ENCODE measurements around the gene TRMT61A. TPM values are rescaled to one million over a fixed set of nuclear protein-coding genes. Genes with fewer than 3 reads are reported as not detected.

TRMT61A gene
- total and polyA plus RNA-seq, 2 of the 13 experiments (the other 11 are each of a cell fraction or from before 2014, with no cell fraction given), result 6.5 to 13.6 TPM

DNA sequence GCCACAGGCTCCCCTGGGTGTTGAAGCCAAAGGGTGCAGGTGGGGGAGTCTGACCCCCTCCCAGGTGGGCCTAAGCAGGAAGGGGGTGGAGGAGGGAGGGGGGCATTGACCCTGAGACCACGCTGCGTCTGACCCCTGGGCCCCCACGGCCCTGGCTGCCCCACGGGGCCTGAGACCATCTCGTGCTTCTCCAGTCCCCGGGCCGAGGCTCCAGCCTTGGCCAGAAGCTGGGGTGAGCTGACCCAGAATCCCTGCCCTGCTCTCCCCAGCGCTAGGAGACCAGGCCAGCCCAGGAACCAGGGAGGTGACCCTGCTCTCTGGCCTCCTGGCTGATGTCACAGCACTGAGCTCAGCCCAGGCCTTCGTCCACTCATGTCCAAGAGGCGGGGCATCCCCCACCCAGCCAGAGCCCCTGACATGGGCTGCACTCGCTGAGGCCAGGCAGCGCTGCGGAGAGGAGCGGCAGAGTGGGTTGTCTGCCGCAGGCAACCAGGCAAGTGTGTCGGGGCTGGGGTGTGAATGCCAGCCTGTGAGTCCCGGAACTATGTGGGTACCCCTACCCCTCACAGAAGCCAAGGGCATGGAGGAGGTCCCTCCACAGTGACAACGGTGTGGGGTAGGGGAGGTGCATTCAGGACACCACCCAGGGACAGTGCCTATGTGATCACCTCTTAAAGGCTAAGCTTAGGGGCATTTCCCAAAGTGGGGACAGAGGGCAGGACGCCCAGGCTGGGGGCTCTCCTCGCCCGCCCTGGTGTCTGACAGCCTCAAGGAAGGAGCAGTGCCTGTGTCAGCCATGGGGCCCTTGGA is 6.3 kb downstream of the TRMT61A start:
- Histone ChIP-seq H3K9ac (ENCODE audit: insufficient read depth, low read depth, low read length) (no peak overlapping the region), H3K27me3 (ENCODE audit: control insufficient read depth in 1 of 2, insufficient read depth in 2 of 2, low read length in 2 of 2) (peaks cover 0 to 4% of the 10 kb centered on the region in 2 experiments; a peak in 1 of 5 replicates), H3K4me3 (replicated peaks in 1 of 3; ENCODE audit: insufficient read depth in 1 of 3, low read depth in 2 of 3, low read length in 3 of 3) (no peak overlapping the region), H3K79me2 (ENCODE audit: insufficient read depth, low read length) (peaks cover 10% of the 10 kb centered on the region), H3K4me2 (ENCODE audit: low read depth, low read length) (no peak overlapping the region), H3K9me3 (ENCODE audit: low read length) (no peaks in the 10 kb centered on the region), H4K20me1 (ENCODE audit: insufficient read depth, low read length) (no peaks in the 10 kb centered on the region), H2AFZ (ENCODE audit: low read length) (no peak overlapping the region), H3K4me1 (ENCODE audit: insufficient read depth, low read length) (peaks cover 36% of the 10 kb centered on the region), H3K27ac (ENCODE audit: extremely low read length, insufficient read depth, low read length) (no peak overlapping the region), H3K36me3 (replicated peaks in 1 of 2; ENCODE audit: control insufficient read depth in 1 of 2, insufficient read depth in 2 of 2, low read length in 2 of 2) (peaks cover 3 to 4% of the 10 kb centered on the region in 2 experiments; a peak in 3 of 5 replicates)
- WGBS (ENCODE audit: low lambda C conversion rate), result 100% methylated on average over 2 of the region's 21 CpGs
- TF ChIP-seq, protein P1, sequence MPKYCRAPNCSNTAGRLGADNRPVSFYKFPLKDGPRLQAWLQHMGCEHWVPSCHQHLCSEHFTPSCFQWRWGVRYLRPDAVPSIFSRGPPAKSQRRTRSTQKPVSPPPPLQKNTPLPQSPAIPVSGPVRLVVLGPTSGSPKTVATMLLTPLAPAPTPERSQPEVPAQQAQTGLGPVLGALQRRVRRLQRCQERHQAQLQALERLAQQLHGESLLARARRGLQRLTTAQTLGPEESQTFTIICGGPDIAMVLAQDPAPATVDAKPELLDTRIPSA (CRISPR knock-in tag; IDR thresholded peaks at IDR 0.05; ENCODE audit: borderline replicate concordance), result no peak
- peak; percentile 51 for TF ChIP-seq AGO2 (optimal IDR thresholded peaks at IDR 0.05; ENCODE audit: low read depth, low read length)
- CTCF ChIA-PET (ENCODE audit: low intra/inter-chr PET ratio, low total read pairs), result no interaction called here
- in situ Hi-C loops (cut with HindIII; ENCODE audit: extremely low pct_ligation_motif_present, low pct_unique_long_range_greater_than_20kb), result no loop called here
- BruUV-seq (replicated peaks), result TSS peak; percentile 42
- FAIRE-seq (no peak), DNase-seq (ENCODE audit: low spot score) (no peak), ATAC-seq (no peak)
- POLR2A ChIA-PET, result interaction anchor here (1.0 to 2.6 kb wide), 4 partner anchors 9 to 27 kb away, joined by 3 to 9 read pairs (median 5); partner anchors contain the start of genes BAG5, CKB and COA8
- intact Hi-C loops (cut with micrococcal nuclease; ENCODE audit: unreplicated experiment), result no loop called here

DNA sequence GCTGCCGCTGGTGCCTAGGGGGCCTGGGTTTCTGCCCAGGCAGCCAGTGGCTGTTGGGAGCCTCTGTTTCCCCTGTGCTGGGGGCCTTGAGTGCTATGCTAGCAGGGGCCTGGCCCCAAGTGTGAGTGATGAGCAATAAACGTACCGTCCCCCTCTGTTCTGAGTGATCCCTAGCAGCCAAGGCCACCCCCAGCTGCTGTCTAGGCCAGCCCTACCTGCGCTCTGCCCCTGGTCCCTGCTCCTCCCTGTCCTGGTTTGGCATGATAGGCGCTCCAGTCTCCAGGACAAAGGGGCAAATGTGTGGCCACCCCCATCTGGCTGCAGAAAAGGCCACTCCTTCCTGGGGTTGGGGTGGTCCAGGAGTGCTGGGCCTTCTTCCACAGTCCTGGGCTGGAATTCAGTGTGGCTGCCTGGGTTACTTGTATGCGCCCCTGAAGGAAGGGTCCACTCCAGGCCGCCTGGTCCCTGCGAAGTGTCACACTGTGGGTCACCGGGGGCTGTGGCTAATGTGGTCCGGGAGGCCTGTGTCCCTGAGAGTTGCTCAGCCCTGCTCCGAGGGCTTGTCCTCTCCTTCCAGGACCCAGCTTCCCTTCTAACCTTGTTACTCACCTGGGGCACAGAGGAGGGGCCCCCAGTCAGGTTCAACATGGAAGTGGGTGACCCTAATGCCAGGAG is 7.0 kb downstream of the TRMT61A start:
- ATAC-seq (no peak), FAIRE-seq (no peak), DNase-seq (ENCODE audit: low spot score) (no peak)
- Histone ChIP-seq H3K4me3 (replicated peaks in 1 of 3; ENCODE audit: insufficient read depth in 1 of 3, low read depth in 2 of 3, low read length in 3 of 3) (no peak overlapping the region), H2AFZ (ENCODE audit: low read length) (no peak overlapping the region), H3K27me3 (ENCODE audit: control insufficient read depth in 1 of 2, insufficient read depth in 2 of 2, low read length in 2 of 2) (peaks cover 0 to 6% of the 10 kb centered on the region in 2 experiments; a peak in 1 of 5 replicates), H3K4me1 (ENCODE audit: insufficient read depth, low read length) (peaks cover 35% of the 10 kb centered on the region), H3K4me2 (ENCODE audit: low read depth, low read length) (no peak overlapping the region), H3K36me3 (replicated peaks in 1 of 2; ENCODE audit: control insufficient read depth in 1 of 2, insufficient read depth in 2 of 2, low read length in 2 of 2) (peaks cover 1 to 3% of the 10 kb centered on the region in 2 experiments; a peak in 3 of 5 replicates), H3K79me2 (ENCODE audit: insufficient read depth, low read length) (peaks cover 2% of the 10 kb centered on the region), H4K20me1 (ENCODE audit: insufficient read depth, low read length) (no peaks in the 10 kb centered on the region), H3K9me3 (ENCODE audit: low read length) (no peaks in the 10 kb centered on the region), H3K9ac (ENCODE audit: insufficient read depth, low read depth, low read length) (no peak overlapping the region), H3K27ac (ENCODE audit: extremely low read length, insufficient read depth, low read length) (no peak overlapping the region)
- BruUV-seq (replicated peaks), result no TSS peak
- no CpG with 5 or more reads among the region's 11 CpGs for WGBS (ENCODE audit: low lambda C conversion rate)
- POLR2A ChIA-PET, result interaction anchor here (1.0 to 6.9 kb wide), 6 partner anchors 7 to 26 kb away, joined by 3 to 37 read pairs (median 5); partner anchors contain the start of genes BAG5, CKB, COA8 and TRMT61A
- CTCF ChIA-PET (ENCODE audit: low intra/inter-chr PET ratio, low total read pairs), result no interaction called here
- in situ Hi-C loops (cut with HindIII; ENCODE audit: extremely low pct_ligation_motif_present, low pct_unique_long_range_greater_than_20kb), result no loop called here
- intact Hi-C loops (cut with micrococcal nuclease; ENCODE audit: unreplicated experiment), result no loop called here
- TF ChIP-seq, protein P2, sequence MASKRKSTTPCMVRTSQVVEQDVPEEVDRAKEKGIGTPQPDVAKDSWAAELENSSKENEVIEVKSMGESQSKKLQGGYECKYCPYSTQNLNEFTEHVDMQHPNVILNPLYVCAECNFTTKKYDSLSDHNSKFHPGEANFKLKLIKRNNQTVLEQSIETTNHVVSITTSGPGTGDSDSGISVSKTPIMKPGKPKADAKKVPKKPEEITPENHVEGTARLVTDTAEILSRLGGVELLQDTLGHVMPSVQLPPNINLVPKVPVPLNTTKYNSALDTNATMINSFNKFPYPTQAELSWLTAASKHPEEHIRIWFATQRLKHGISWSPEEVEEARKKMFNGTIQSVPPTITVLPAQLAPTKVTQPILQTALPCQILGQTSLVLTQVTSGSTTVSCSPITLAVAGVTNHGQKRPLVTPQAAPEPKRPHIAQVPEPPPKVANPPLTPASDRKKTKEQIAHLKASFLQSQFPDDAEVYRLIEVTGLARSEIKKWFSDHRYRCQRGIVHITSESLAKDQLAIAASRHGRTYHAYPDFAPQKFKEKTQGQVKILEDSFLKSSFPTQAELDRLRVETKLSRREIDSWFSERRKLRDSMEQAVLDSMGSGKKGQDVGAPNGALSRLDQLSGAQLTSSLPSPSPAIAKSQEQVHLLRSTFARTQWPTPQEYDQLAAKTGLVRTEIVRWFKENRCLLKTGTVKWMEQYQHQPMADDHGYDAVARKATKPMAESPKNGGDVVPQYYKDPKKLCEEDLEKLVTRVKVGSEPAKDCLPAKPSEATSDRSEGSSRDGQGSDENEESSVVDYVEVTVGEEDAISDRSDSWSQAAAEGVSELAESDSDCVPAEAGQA (IDR thresholded peaks at IDR 0.05; ENCODE audit: low read depth), result no peak
- TF ChIP-seq, protein P2 (CRISPR knock-in tag; IDR thresholded peaks at IDR 0.05; ENCODE audit: borderline replicate concordance), result no peak
- no peak for TF ChIP-seq ZNF367 (CRISPR knock-in tag; IDR thresholded peaks at IDR 0.05; ENCODE audit: borderline replicate concordance)
- no peak for TF ChIP-seq ZNF558 (CRISPR knock-in tag; IDR thresholded peaks at IDR 0.05; ENCODE audit: borderline replicate concordance)
- TF ChIP-seq, protein P3, sequence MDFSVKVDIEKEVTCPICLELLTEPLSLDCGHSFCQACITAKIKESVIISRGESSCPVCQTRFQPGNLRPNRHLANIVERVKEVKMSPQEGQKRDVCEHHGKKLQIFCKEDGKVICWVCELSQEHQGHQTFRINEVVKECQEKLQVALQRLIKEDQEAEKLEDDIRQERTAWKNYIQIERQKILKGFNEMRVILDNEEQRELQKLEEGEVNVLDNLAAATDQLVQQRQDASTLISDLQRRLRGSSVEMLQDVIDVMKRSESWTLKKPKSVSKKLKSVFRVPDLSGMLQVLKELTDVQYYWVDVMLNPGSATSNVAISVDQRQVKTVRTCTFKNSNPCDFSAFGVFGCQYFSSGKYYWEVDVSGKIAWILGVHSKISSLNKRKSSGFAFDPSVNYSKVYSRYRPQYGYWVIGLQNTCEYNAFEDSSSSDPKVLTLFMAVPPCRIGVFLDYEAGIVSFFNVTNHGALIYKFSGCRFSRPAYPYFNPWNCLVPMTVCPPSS (IDR thresholded peaks at IDR 0.05), result no peak
